Activated effector memory CD4-positive, alpha-beta T cell treated with Interleukin-2 at 50 U/mL for 16 hours (primary cell): ENCODE results near the gene SLC25A24.
"Not testable (repeated sequence)": the region's sequence is repeated elsewhere in the genome, so short reads cannot be mapped to it uniquely, and the experiment has no call there.

ENCODE experiments used
- DNase-seq: peaks from one replicate; pipeline ENCODE4 v3.0.0-alpha.2; 2020

The SLC25A24 gene

GRCh38 chr1:108199781-108200686 is at the start of gene SLC25A24:
SLC25A24 (minus strand) TSS chr1:108200343; CDS start chr1:108200138, 205 bp downstream.
- DNase-seq: peak; percentile 78

GRCh38 chr1:108243976-108244375 is 43.8 kb upstream of the SLC25A24 start, which contains the start of gene NBPF4:
NBPF4 (minus strand) TSS chr1:108244076; CDS start chr1:108243761, 315 bp downstream.
- DNase-seq: not testable (repeated sequence)

- not testable (repeated sequence) for DNase-seq
These were observed 39.3 kb upstream of the SLC25A24 start for GRCh38 chr1:108239426-108239825.

GRCh38 chr1:108235308-108235707 is 35.2 kb upstream of the SLC25A24 start:
- not testable (repeated sequence) for DNase-seq

GRCh38 chr1:108232183-108232582 is 32.0 kb upstream of the SLC25A24 start:
- not testable (repeated sequence) for DNase-seq

- DNase-seq: not testable (repeated sequence)
These were observed 29.8 kb upstream of the SLC25A24 start for GRCh38 chr1:108229976-108230375.

GRCh38 chr1:108227772-108228171 is 27.6 kb upstream of the SLC25A24 start:
- not testable (repeated sequence) for DNase-seq

- DNase-seq: not testable (repeated sequence)
These were observed 26.7 kb upstream of the SLC25A24 start for GRCh38 chr1:108226855-108227254.

GRCh38 chr1:108223226-108223625 is 23.1 kb upstream of the SLC25A24 start:
- not testable (repeated sequence) for DNase-seq

GRCh38 chr1:108217515-108218174 is 17.5 kb upstream of the SLC25A24 start:
- not testable (repeated sequence) for DNase-seq

GRCh38 chr1:108217007-108217406 is 16.9 kb upstream of the SLC25A24 start:
- DNase-seq: not testable (repeated sequence)

- not testable (repeated sequence) for DNase-seq
These were observed 16.1 kb upstream of the SLC25A24 start for GRCh38 chr1:108216028-108216890.

- not testable (repeated sequence) for DNase-seq
These were observed 14.7 kb upstream of the SLC25A24 start for GRCh38 chr1:108214641-108215465.

GRCh38 chr1:108211014-108211413 is 10.9 kb upstream of the SLC25A24 start:
- DNase-seq: no peak

- DNase-seq: no peak
These were observed 9.4 kb upstream of the SLC25A24 start for GRCh38 chr1:108209456-108210108.

- DNase-seq: no peak
These were observed 8.7 kb upstream of the SLC25A24 start for GRCh38 chr1:108208724-108209446.

- not testable (repeated sequence) for DNase-seq
These were observed 3.4 kb upstream of the SLC25A24 start for GRCh38 chr1:108203582-108203981.

GRCh38 chr1:108201687-108202086 is 1.5 kb upstream of the SLC25A24 start:
- no peak for DNase-seq

GRCh38 chr1:108200687-108201051 is 526 bp upstream of the SLC25A24 start:
- DNase-seq: peak; percentile 21

GRCh38 chr1:108199201-108199691 is 897 bp downstream of the SLC25A24 start:
- DNase-seq: no peak
